Muscle layer of duodenum (tissue), 2 donors: Measurements from ENCODE around the gene ASMTL.
"Not testable (repeated sequence)": the region's sequence is repeated elsewhere in the genome, so short reads cannot be mapped to it uniquely, and the experiment has no call there.

Source experiments
- H3K27ac ChIP-seq: one replicate; pipeline ENCODE4 v1.7.0; 2013; ENCODE audit warnings: mild to moderate bottlenecking, low read length
- H3K27me3 ChIP-seq: one replicate; pipeline ENCODE4 v1.7.0; 2013; ENCODE audit warnings: low read depth, mild to moderate bottlenecking, control low read depth, low read length
- H3K36me3 ChIP-seq, 2 donors: one replicate each; pipeline ENCODE4 v1.7.0; 2013; ENCODE audit warnings: low read length in 2 of 2, control low read depth in 1 of 2, mild to moderate bottlenecking in 1 of 2; ENCODE audit not compliant: insufficient read depth in 2 of 2, control insufficient read depth in 1 of 2
- H3K4me1 ChIP-seq, 2 donors: one replicate each; pipeline ENCODE4 v1.7.0; 2013; ENCODE audit warnings: low read length in 2 of 2, mild to moderate bottlenecking in 2 of 2, control low read depth in 1 of 2, moderate library complexity in 1 of 2; ENCODE audit not compliant: insufficient read depth in 2 of 2, control insufficient read depth in 1 of 2
- H3K4me3 ChIP-seq, 2 donors: one replicate each; pipeline ENCODE4 v1.7.0; 2013; ENCODE audit warnings: low read length in 2 of 2, low read depth in 1 of 2, mild to moderate bottlenecking in 1 of 2
- H3K9me3 ChIP-seq, 2 donors: one replicate each; pipeline ENCODE4 v1.7.0; 2013; ENCODE audit warnings: low read length in 2 of 2, control low read depth in 1 of 2, mild to moderate bottlenecking in 1 of 2; ENCODE audit not compliant: control insufficient read depth in 1 of 2
- donor health status: healthy.

Gene ASMTL

GRCh38 chrX:1442724-1443367 lies 9.9 kb downstream of the ASMTL start:
- H3K27me3 ChIP-seq: no peaks in the 10 kb centered on the region
- peaks cover 0 to 25% of the 10 kb centered on the region in 2 donors for H3K36me3 ChIP-seq
- H3K27ac ChIP-seq: no peak overlapping the region
- H3K4me1 ChIP-seq: no peaks in the 10 kb centered on the region
- H3K4me3 ChIP-seq: no peak overlapping the region
- no peaks in the 10 kb centered on the region for H3K9me3 ChIP-seq

GRCh38 chrX:1442016-1442665 lies 10.6 kb downstream of the ASMTL start:
- Histone ChIP-seq H3K4me1 (no peaks in the 10 kb centered on the region), H3K27me3 (no peaks in the 10 kb centered on the region), H3K27ac (no peak overlapping the region), H3K36me3 (peaks cover 0 to 32% of the 10 kb centered on the region in 2 donors), H3K9me3 (no peaks in the 10 kb centered on the region), H3K4me3 (no peak overlapping the region)

- Histone ChIP-seq H3K9me3 (no peaks in the 10 kb centered on the region), H3K36me3 (peaks cover 11 to 45% of the 10 kb centered on the region in 2 donors), H3K27me3 (no peaks in the 10 kb centered on the region), H3K4me1 (no peaks in the 10 kb centered on the region), H3K27ac (no peak overlapping the region), H3K4me3 (no peak overlapping the region)
These were observed 12.2 kb downstream of the ASMTL start for GRCh38 chrX:1440506-1440905.

- Histone ChIP-seq H3K4me1 (no peaks in the 10 kb centered on the region), H3K9me3 (no peaks in the 10 kb centered on the region), H3K4me3 (no peak overlapping the region), H3K27me3 (no peaks in the 10 kb centered on the region), H3K27ac (no peak overlapping the region), H3K36me3 (peaks cover 16 to 59% of the 10 kb centered on the region in 2 donors)
These were observed 17.3 kb downstream of the ASMTL start for GRCh38 chrX:1435241-1435895.

- Histone ChIP-seq H3K4me3 (no peak overlapping the region), H3K4me1 (no peaks in the 10 kb centered on the region), H3K27ac (no peak overlapping the region), H3K27me3 (no peaks in the 10 kb centered on the region), H3K9me3 (no peaks in the 10 kb centered on the region), H3K36me3 (peaks cover 16 to 59% of the 10 kb centered on the region in 2 donors)
These were observed 17.9 kb downstream of the ASMTL start for GRCh38 chrX:1434871-1435240.

- Histone ChIP-seq H3K4me1 (no peaks in the 10 kb centered on the region), H3K27me3 (no peaks in the 10 kb centered on the region), H3K4me3 (no peak overlapping the region), H3K36me3 (peaks cover 16 to 52% of the 10 kb centered on the region in 2 donors), H3K27ac (no peak overlapping the region), H3K9me3 (no peaks in the 10 kb centered on the region)
These were observed 18.9 kb downstream of the ASMTL start for GRCh38 chrX:1433646-1434357.

- Histone ChIP-seq H3K9me3 (no peaks in the 10 kb centered on the region), H3K27me3 (no peaks in the 10 kb centered on the region), H3K4me1 (no peaks in the 10 kb centered on the region), H3K4me3 (no peak overlapping the region), H3K36me3 (peaks cover 5 to 43% of the 10 kb centered on the region in 2 donors), H3K27ac (no peak overlapping the region)
These were observed 22.3 kb downstream of the ASMTL start for GRCh38 chrX:1430451-1430850.

GRCh38 chrX:1427756-1428155 lies 25.0 kb downstream of the ASMTL start:
- Histone ChIP-seq H3K36me3 (peaks cover 7 to 43% of the 10 kb centered on the region in 2 donors), H3K4me3 (no peak overlapping the region), H3K27ac (no peak overlapping the region), H3K4me1 (no peaks in the 10 kb centered on the region), H3K27me3 (no peaks in the 10 kb centered on the region), H3K9me3 (no peaks in the 10 kb centered on the region)

- peaks cover 11 to 52% of the 10 kb centered on the region in 2 donors for H3K36me3 ChIP-seq
These were observed 26.4 kb downstream of the ASMTL start for GRCh38 chrX:1426321-1426720.

GRCh38 chrX:1425381-1425780 lies 27.3 kb downstream of the ASMTL start:
- Histone ChIP-seq H3K27ac (no peak overlapping the region), H3K4me3 (no peak overlapping the region), H3K36me3 (peaks cover 14 to 58% of the 10 kb centered on the region in 2 donors), H3K27me3 (no peaks in the 10 kb centered on the region), H3K9me3 (peaks cover 0 to 13% of the 10 kb centered on the region in 2 donors), H3K4me1 (no peaks in the 10 kb centered on the region)

More at GRCh38 chrX:1426321-1426720, 26.4 kb downstream of the ASMTL start:
- not testable (repeated sequence) for H3K4me1 ChIP-seq, H3K27ac ChIP-seq, H3K4me3 ChIP-seq, H3K27me3 ChIP-seq
- peaks cover 0 to 13% of the 10 kb centered on the region in 2 donors for H3K9me3 ChIP-seq
